ENCODE results near the gene BIRC7.

The BIRC7 gene

GRCh38 chr20:63253065-63253437, 17.3 kb downstream of the BIRC7 start:
- Histone ChIP-seq H3K9me3 (ENCODE audit: low read length) (no peaks in the 10 kb centered on the region), H3K9ac (ENCODE audit: low read length) (no peak overlapping the region), H3K4me2 (ENCODE audit: low read length) (no peak overlapping the region), H3K27ac (ENCODE audit: low read depth, low read length, poor library complexity, severe bottlenecking) (no peak overlapping the region), H3K9me2 (ENCODE audit: low read depth, low read length) (no peaks in the 10 kb centered on the region), H3K4me1 (ENCODE audit: insufficient read depth, low read length, severe bottlenecking) (no peaks in the 10 kb centered on the region), H2AFZ (ENCODE audit: low read length) (no peak overlapping the region), H4K20me1 (ENCODE audit: insufficient read depth, low read length) (no peaks in the 10 kb centered on the region), H3K4me3 (ENCODE audit: low read depth, low read length, poor library complexity, severe bottlenecking) (no peak overlapping the region), H3K36me3 (ENCODE audit: insufficient read depth, low read length) (no peaks in the 10 kb centered on the region), H3F3A (ENCODE audit: insufficient read depth, low read length) (no peaks in the 10 kb centered on the region), H3K27me3 (ENCODE audit: insufficient read depth, low read length) (no peaks in the 10 kb centered on the region), H3K79me2 (ENCODE audit: insufficient read depth, low read length) (no peaks in the 10 kb centered on the region)
- TF ChIP-seq EZH2 (IDR thresholded peaks at IDR 0.05; ENCODE audit: borderline replicate concordance, low read length) (no peak), CTCF (IDR thresholded peaks at IDR 0.05; ENCODE audit: low read length) (no peak)

- no peaks in the 10 kb centered on the region for H3F3A ChIP-seq (ENCODE audit: insufficient read depth, low read length)
- H3K27ac ChIP-seq (ENCODE audit: low read depth, low read length, poor library complexity, severe bottlenecking) = no peak overlapping the region
- H3K27me3 ChIP-seq (ENCODE audit: insufficient read depth, low read length) = no peaks in the 10 kb centered on the region
- H3K9ac ChIP-seq (ENCODE audit: low read length) = no peak overlapping the region
- no peaks in the 10 kb centered on the region for H4K20me1 ChIP-seq (ENCODE audit: insufficient read depth, low read length)
- TF ChIP-seq EZH2 (IDR thresholded peaks at IDR 0.05; ENCODE audit: borderline replicate concordance, low read length) (no peak), CTCF (IDR thresholded peaks at IDR 0.05; ENCODE audit: low read length) (no peak)
- no peak overlapping the region for H3K4me2 ChIP-seq (ENCODE audit: low read length)
- no peaks in the 10 kb centered on the region for H3K79me2 ChIP-seq (ENCODE audit: insufficient read depth, low read length)
- no peak overlapping the region for H2AFZ ChIP-seq (ENCODE audit: low read length)
- H3K9me2 ChIP-seq (ENCODE audit: low read depth, low read length) = no peaks in the 10 kb centered on the region
- no peaks in the 10 kb centered on the region for H3K9me3 ChIP-seq (ENCODE audit: low read length)
- H3K4me3 ChIP-seq (ENCODE audit: low read depth, low read length, poor library complexity, severe bottlenecking) = no peak overlapping the region
- no peaks in the 10 kb centered on the region for H3K4me1 ChIP-seq (ENCODE audit: insufficient read depth, low read length, severe bottlenecking)
- no peaks in the 10 kb centered on the region for H3K36me3 ChIP-seq (ENCODE audit: insufficient read depth, low read length)
Measured at GRCh38 chr20:63253438-63254231, 17.9 kb downstream of the BIRC7 start.

GRCh38 chr20:63254232-63254605, 18.5 kb downstream of the BIRC7 start, which contains the start of gene NKAIN4:
Gene NKAIN4, minus strand, starts transcription at chr20:63254463. Its CDS starts 13 bp downstream, at chr20:63254450.
- H3K4me2 ChIP-seq (ENCODE audit: low read length) = no peak within 1 kb of the TSS
- no peak for TF ChIP-seq CTCF (IDR thresholded peaks at IDR 0.05; ENCODE audit: low read length)
- no peak for TF ChIP-seq EZH2 (IDR thresholded peaks at IDR 0.05; ENCODE audit: borderline replicate concordance, low read length)
- no peaks in the 10 kb centered on the region for H3K27me3 ChIP-seq (ENCODE audit: insufficient read depth, low read length)
- H3K9me3 ChIP-seq (ENCODE audit: low read length) = no peaks in the 10 kb centered on the region
- H3K36me3 ChIP-seq (ENCODE audit: insufficient read depth, low read length) = no peaks in the 10 kb centered on the region
- no peak within 1 kb of the TSS for H3K27ac ChIP-seq (ENCODE audit: low read depth, low read length, poor library complexity, severe bottlenecking)
- H3K9ac ChIP-seq (ENCODE audit: low read length) = no peak within 1 kb of the TSS
- H4K20me1 ChIP-seq (ENCODE audit: insufficient read depth, low read length) = no peaks in the 10 kb centered on the region
- H3K79me2 ChIP-seq (ENCODE audit: insufficient read depth, low read length) = no peaks in the 10 kb centered on the region
- no peak within 1 kb of the TSS for H2AFZ ChIP-seq (ENCODE audit: low read length)
- H3K4me3 ChIP-seq (ENCODE audit: low read depth, low read length, poor library complexity, severe bottlenecking) = no peak within 1 kb of the TSS
- H3F3A ChIP-seq (ENCODE audit: insufficient read depth, low read length) = no peaks in the 10 kb centered on the region
- H3K4me1 ChIP-seq (ENCODE audit: insufficient read depth, low read length, severe bottlenecking) = no peaks in the 10 kb centered on the region
- H3K9me2 ChIP-seq (ENCODE audit: low read depth, low read length) = no peaks in the 10 kb centered on the region

All from OCI-LY1 (cell line).